ENCODE results near the gene DNAH17.
A peak's percentile ranks its signal among the peaks of the same experiment; 100 is the strongest.

The DNAH17 gene

DNA sequence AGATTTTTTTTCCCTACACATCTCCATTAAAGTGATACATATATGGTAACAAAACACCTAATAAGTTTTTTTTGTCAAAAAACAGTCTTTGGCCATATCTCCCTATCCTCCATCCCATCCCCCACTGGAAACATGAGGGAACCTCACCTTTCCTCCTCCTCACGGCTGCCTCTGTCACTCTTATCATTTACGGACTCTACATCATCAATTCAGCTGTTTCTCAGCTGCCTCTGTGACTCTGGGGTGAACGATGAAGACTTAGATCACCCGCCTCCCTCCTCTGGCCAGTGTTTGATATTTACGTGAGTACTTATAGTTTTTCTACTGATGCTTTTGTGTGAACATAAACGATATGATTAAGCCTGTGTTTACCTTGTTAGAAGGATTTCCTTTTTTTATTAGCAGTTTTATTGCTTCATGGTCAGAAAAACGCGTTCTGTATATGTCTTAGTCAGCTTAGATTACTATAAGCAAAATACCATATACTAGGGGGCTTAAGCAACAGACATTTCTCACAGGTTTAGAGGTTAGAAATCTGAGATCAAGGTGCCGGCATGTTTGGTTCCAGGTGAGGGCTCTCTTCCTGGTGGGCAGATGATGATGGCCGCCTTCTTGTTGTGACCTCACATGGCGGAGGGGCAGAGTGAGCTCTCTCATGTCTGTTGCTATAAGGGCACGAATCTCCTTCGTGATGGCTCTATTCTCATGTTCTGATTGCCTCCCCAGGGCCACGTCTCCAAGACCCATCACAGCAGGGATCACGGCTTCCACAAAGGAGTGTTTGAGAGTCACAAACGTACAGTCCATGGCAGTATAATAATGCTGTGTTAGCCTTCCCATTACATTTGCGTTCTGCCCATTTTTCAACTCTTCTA is 32.1 kb downstream of the DNAH17 start:
- no peak for DNase-seq

- DNase-seq = peak in 1 of 2 donors; percentile 79
These were observed 35.5 kb downstream of the DNAH17 start for GRCh38 chr17:78541488-78542206.

DNA sequence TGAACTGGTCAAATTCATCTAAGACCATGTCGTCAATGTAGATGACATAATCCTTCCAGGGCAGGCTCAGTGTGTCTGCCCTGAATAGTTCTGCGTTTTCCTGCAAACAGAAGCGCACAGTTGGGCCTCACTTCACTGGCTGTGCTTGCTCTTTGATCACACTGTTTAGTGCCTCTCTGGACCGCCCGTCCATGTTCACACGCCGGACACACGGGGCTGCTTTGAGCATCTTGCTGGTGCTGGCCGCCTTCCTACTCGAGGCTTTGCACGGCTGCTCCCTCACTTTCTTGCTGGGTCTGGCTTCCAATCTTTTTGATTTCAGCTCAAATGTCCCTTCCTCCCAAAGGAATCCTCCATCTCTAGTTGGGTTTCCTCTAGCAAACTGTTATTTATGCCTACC is 37.4 kb downstream of the DNAH17 start:
- DNase-seq = no peak

- DNase-seq = no peak
These were observed 39.0 kb downstream of the DNAH17 start for GRCh38 chr17:78538033-78538776.

GRCh38 chr17:78537217-78537860 is 39.9 kb downstream of the DNAH17 start:
- DNase-seq = no peak

- DNase-seq = peak in 1 of 2 donors; percentile 27
These were observed 41.7 kb downstream of the DNAH17 start for GRCh38 chr17:78535273-78536197.

- DNase-seq = no peak
These were observed 42.5 kb downstream of the DNAH17 start for GRCh38 chr17:78534492-78535272.

GRCh38 chr17:78532922-78533640 is 44.1 kb downstream of the DNAH17 start:
- peak in 1 of 2 donors; percentile 17 for DNase-seq

DNA sequence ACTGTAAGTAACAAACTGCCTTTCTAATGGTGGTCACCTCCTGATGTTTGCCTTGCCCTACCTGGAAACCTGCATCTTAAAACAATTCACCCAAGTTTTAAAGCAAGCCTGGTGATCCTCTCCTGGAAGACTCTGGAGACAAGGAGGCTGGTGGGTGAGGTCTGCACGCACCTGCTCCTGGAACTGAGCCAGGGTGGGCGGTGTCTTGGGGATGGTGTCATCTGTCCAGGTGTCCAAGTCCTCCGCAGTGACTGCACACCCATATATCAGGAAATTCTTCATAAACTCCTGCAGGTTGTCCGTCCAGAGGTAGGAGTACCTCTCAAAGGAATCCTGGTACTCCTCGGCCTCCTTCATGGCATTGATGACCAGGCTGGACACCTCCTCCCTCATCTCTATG is 44.9 kb downstream of the DNAH17 start:
- no peak for DNase-seq

GRCh38 chr17:78530675-78531074 is 46.5 kb downstream of the DNAH17 start:
- no peak for DNase-seq

GRCh38 chr17:78529871-78530670 is 47.1 kb downstream of the DNAH17 start:
- no peak for DNase-seq

DNA sequence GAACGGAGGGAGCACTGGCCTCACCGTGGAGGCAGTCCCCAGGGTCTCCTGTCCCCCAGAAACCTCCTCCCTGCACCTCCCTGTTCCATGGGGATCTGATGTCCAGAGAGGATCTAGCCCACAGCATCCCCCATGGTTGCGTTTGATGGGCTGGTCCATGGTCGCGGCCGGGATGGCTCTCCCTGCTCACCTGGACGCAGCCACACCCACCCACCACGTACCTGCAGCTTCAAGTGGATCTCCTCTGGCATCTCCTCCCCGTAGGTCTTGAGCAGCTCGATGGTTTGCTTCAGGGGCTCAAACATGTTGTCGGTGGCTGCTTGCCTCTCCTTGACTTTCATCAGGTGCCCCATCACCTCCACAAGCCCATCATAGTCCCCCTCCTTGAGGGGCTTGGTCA is 47.9 kb downstream of the DNAH17 start:
- no peak for DNase-seq

- no peak for DNase-seq
These were observed 48.7 kb downstream of the DNAH17 start for GRCh38 chr17:78528541-78528940.

GRCh38 chr17:78527345-78527744 is 49.9 kb downstream of the DNAH17 start:
- no peak for DNase-seq

GRCh38 chr17:78526231-78527025 is 50.8 kb downstream of the DNAH17 start:
- no peak for DNase-seq

DNA sequence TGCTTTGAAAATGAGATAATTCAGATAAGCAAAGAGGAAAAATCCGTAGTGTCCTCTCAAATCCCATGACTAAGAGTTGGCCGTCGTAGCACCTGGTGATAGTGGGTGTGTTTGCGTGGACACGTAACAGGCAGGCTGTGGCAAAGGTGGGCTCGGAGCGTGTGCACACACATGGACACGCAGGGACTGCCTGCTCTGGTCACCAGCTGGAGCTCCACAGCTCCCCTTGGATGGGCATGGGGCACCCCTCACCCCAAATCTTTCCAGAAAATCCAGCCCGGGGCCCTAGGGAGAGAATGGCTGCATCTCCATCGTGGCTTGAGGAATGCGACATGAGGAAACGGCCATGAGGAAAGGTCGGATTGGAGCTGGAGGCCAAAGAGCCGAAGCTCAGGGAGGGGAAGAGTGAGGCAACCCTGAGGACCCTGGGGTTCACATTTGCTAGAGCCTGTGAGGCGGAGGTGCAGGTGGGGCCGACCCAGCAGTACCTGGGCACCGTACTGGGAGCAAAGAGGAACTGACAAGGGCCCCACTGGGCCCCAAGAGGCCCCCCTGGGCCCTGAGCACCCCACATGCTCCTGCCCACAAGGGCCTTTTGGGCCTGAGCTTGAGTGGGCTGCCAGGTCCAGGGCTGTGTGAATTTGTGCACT is 51.6 kb downstream of the DNAH17 start:
- DNase-seq = no peak

DNA sequence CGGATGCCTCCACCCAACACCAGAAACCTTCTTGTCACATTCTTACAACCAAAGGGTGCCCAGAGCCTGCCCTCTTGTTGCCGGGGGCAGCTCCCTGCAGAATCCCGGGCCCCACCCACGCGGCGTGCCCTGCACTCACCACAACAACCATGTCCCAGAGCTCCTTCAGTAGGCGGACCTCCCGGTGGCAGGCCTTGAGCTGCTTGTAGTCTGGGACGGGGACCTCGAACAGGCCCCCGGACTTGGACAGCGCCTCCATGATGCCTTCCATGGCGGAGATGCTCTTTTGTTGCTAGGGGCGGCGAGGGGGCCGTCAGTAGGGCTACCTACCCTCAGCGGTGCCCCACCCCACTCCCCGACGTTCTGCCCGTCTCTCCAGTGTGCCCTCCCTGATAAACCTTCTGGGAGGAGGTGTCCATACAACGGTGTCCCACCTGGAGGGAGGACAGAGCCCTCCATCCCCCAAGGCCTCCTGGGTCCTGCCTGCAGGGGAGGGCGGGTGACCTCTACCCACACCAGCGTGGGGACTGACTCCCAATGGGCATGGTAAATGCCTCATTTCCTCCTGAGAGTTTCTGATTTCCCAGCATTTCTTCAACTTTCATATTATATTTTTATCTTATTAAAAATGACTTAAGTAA is 52.2 kb downstream of the DNAH17 start:
- no peak for DNase-seq
